IMR-90 (cell line): Measurements from ENCODE around the gene SLCO6A1. TPM values are rescaled to one million over a fixed set of nuclear protein-coding genes. Genes with fewer than 3 reads are reported as not detected.

ENCODE experiments used
- ATAC-seq: fragments of 200-7000 bp; cut with Tn5 transposase; 2 replicates; pipeline ENCODE4 v1.9.1; 2020; ENCODE audit warnings: low read depth, mild to moderate bottlenecking, moderate library complexity
- BruUV-seq: library from RNA; stranded (reverse); fragments of 400-500 nt; replicated peaks from 2 replicates; lab custom pipeline; 2021; lab: Mats Ljungman, UMichigan
- CTCF ChIA-PET: fragments of 300-600 bp; formaldehyde crosslinking; extraction: SDS; loops from one replicate; lab custom pipeline; 2021; ENCODE audit warnings: antibody characterized with exemption; lab: Yijun Ruan, JAX
- POLR2A ChIA-PET: fragments of 300-600 bp; sonication (Branson Sonifier 250); formaldehyde crosslinking; loops from one replicate; lab custom pipeline; 2022; ENCODE audit warnings: antibody characterized with exemption; ENCODE audit not compliant: unreplicated experiment; lab: Charles Lee
- DNase-seq: peaks from one replicate; pipeline ENCODE4 v3.0.0; 2013
- H2AFZ ChIP-seq: replicated peaks from 2 replicates; pipeline ENCODE3; 2013; ENCODE audit warnings: low read length, mild to moderate bottlenecking; ENCODE audit not compliant: poor library complexity
- H2AK5ac ChIP-seq: 2 replicates; pipeline ENCODE4 v1.6.1; 2013; ENCODE audit warnings: low read depth, low read length, inconsistent platforms
- H2AK9ac ChIP-seq: replicated peaks from 2 replicates; pipeline ENCODE3; 2013; ENCODE audit warnings: mild to moderate bottlenecking, low read depth, low read length, moderate library complexity; ENCODE audit not compliant: poor library complexity
- H2BK120ac ChIP-seq: 2 replicates; pipeline ENCODE4 v1.6.1; 2013; ENCODE audit warnings: low read depth, low read length, inconsistent platforms
- H2BK15ac ChIP-seq: 3 replicates; pipeline ENCODE4 v1.6.1; 2013; ENCODE audit warnings: low read depth, low read length, inconsistent platforms
- H2BK20ac ChIP-seq: 2 replicates; pipeline ENCODE4 v1.6.1; 2013; ENCODE audit warnings: low read depth, mild to moderate bottlenecking, inconsistent platforms, low read length, moderate library complexity
- H2BK5ac ChIP-seq: 2 replicates; pipeline ENCODE4 v1.6.1; 2013; ENCODE audit warnings: mild to moderate bottlenecking, low read depth, low read length, inconsistent platforms; ENCODE audit not compliant: poor library complexity, severe bottlenecking
- H3K14ac ChIP-seq: replicated peaks from 2 replicates; pipeline ENCODE4 v1.6.1; 2013; ENCODE audit warnings: low read depth, low read length, inconsistent platforms
- H3K18ac ChIP-seq: 2 replicates; pipeline ENCODE4 v1.6.1; 2013; ENCODE audit warnings: low read depth, low read length, control low read depth
- H3K23ac ChIP-seq: 2 replicates; pipeline ENCODE4 v1.6.1; 2013; ENCODE audit warnings: low read depth, low read length, inconsistent platforms
- H3K27ac ChIP-seq: 2 replicates; pipeline ENCODE4 v1.5.1; 2013; ENCODE audit warnings: mild to moderate bottlenecking, control low read depth, low read length; ENCODE audit not compliant: insufficient read depth
- H3K27me3 ChIP-seq: 2 replicates; pipeline ENCODE4 v1.6.1; 2013; ENCODE audit warnings: low read length; ENCODE audit not compliant: control insufficient read depth, insufficient read depth
- H3K36me3 ChIP-seq: 2 replicates; pipeline ENCODE4 v1.6.1; 2013; ENCODE audit warnings: low read length, mixed read lengths; ENCODE audit not compliant: control insufficient read depth, insufficient read depth
- H3K4ac ChIP-seq: 2 replicates; pipeline ENCODE4 v1.6.1; 2013; ENCODE audit warnings: low read depth, low read length, inconsistent platforms
- H3K4me1 ChIP-seq: 2 replicates; pipeline ENCODE4 v1.6.1; 2013; ENCODE audit warnings: low read length, mixed read lengths; ENCODE audit not compliant: control insufficient read depth, insufficient read depth
- H3K4me2 ChIP-seq: 2 replicates; pipeline ENCODE4 v1.6.1; 2013; ENCODE audit warnings: low read depth, mild to moderate bottlenecking, control low read depth, low read length, moderate library complexity
- H3K4me3 ChIP-seq: 2 replicates; pipeline ENCODE4 v1.5.1; 2013; ENCODE audit warnings: low read depth, mild to moderate bottlenecking, control low read depth, low read length, moderate library complexity; ENCODE audit not compliant: insufficient read depth
- H3K56ac ChIP-seq: 2 replicates; pipeline ENCODE4 v1.6.1; 2013; ENCODE audit warnings: low read length, inconsistent platforms; ENCODE audit not compliant: insufficient read depth; ENCODE audit errors: extremely low read depth
- H3K79me1 ChIP-seq, 2 experiments: 2 replicates each; pipeline ENCODE4 v1.6.1; 2013; ENCODE audit warnings: low read length in 2 of 2, inconsistent platforms in 1 of 2, low read depth in 1 of 2
- H3K9ac ChIP-seq: 2 replicates; pipeline ENCODE4 v1.6.1; 2013; ENCODE audit warnings: low read depth, low read length, control low read depth
- H3K9me1 ChIP-seq: 2 replicates; pipeline ENCODE4 v1.6.1; 2013; ENCODE audit warnings: low read length, inconsistent platforms; ENCODE audit not compliant: insufficient read depth
- H3K9me3 ChIP-seq: 2 replicates; pipeline ENCODE4 v1.6.1; 2013; ENCODE audit warnings: low read length; ENCODE audit not compliant: control insufficient read depth, insufficient read depth
- H4K20me1 ChIP-seq: 2 replicates; pipeline ENCODE4 v1.6.1; 2013; ENCODE audit warnings: low read length, inconsistent platforms; ENCODE audit not compliant: insufficient read depth
- H4K5ac ChIP-seq: 2 replicates; pipeline ENCODE4 v1.6.1; 2013; ENCODE audit warnings: mild to moderate bottlenecking, low read depth, low read length, control low read depth
- H4K8ac ChIP-seq, 2 experiments: 2 replicates each; pipeline ENCODE4 v1.6.1; 2013; ENCODE audit warnings: low read depth in 2 of 2, low read length in 2 of 2, control low read depth in 1 of 2, inconsistent platforms in 1 of 2
- H4K91ac ChIP-seq: 2 replicates; pipeline ENCODE4 v1.6.1; 2013; ENCODE audit warnings: low read depth, low read length, inconsistent platforms; ENCODE audit not compliant: insufficient read depth
- MAFK ChIP-seq: IDR thresholded peaks from 2 replicates; pipeline ENCODE4 v1.6.1; 2012; ENCODE audit warnings: low read depth, low read length, improper control_type of control experiment
- MAZ ChIP-seq: IDR thresholded peaks from 2 replicates; pipeline ENCODE4 v1.6.1; 2012; ENCODE audit warnings: low read depth, mild to moderate bottlenecking, low read length, improper control_type of control experiment, moderate library complexity, borderline replicate concordance
- MXI1 ChIP-seq: IDR thresholded peaks from 2 replicates; pipeline ENCODE4 v1.6.1; 2012; ENCODE audit warnings: low read depth, mild to moderate bottlenecking, low read length, moderate library complexity, borderline replicate concordance
- NFE2L2 ChIP-seq: fragments of 150-350 bp; IDR thresholded peaks from 2 replicates; pipeline ENCODE4 v1.6.1; 2016; ENCODE audit warnings: low read depth, mild to moderate bottlenecking, low read length
- RFX5 ChIP-seq: IDR thresholded peaks from 2 replicates; pipeline ENCODE4 v1.8.0; 2012; ENCODE audit warnings: low read depth, mild to moderate bottlenecking, low read length, moderate library complexity
- dilution Hi-C: fragments of 300-500 bp; cut with HindIII; formaldehyde crosslinking; loops from one replicate; pipeline ENCODE4 v1.14.3; 2018; ENCODE audit warnings: low sequenced_read_pairs; ENCODE audit not compliant: unreplicated experiment
- in situ Hi-C: fragments of 300-500 bp; cut with MboI; formaldehyde crosslinking; loops from 3 replicates; pipeline ENCODE4 v1.14.3; 2019; ENCODE audit warnings: low sequenced_read_pairs, inconsistent platforms, mixed read lengths
- intact Hi-C: fragments of 100-400 bp; cut with micrococcal nuclease; formaldehyde crosslinking; loops from 2 replicates; pipeline ENCODE4 v1.10.0; 2022
- polyA plus RNA-seq, 3 experiments: library from polyadenylated mRNA; depleted of rRNA; stranded (reverse); fragments of >200 nt; gene quantifications; 2 replicates each; pipeline ENCODE4 v1.2.3, GENCODE V29; 2012; ENCODE audit warnings: low replicate concordance in 1 of 3
- total RNA-seq: library from RNA; depleted of rRNA; stranded (reverse); fragments of >200 nt; gene quantifications from 2 replicates; pipeline ENCODE4 v1.2.3, GENCODE V29; 2012

The SLCO6A1 gene
- total and polyA plus RNA-seq, 2 of the 4 experiments (the other 2 are of a cell fraction) = not detected

DNA sequence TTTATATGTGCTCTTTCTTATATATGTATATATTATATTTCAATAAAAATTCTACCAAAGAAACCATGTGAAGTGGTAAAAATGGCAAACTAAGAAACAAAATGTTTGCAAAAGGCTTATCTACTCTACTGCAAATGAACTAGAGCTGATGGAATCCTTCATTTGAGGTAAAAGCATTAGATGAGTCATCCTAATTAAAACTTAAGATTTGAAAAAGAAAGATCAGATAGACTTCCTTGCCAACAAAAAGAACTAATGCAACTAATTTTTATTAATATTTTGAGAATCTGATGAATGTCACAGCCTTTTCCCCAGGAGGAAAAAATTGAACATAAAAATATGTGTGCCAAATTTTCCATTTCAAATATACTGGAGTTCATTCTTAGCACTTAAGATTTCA lies 118.6 kb downstream of the SLCO6A1 start:
- ChIA-PET POLR2A (no interaction called here), CTCF (no interaction called here)
- no peak overlapping the region for H4K5ac ChIP-seq
- no TSS peak for BruUV-seq
- H3K79me1 ChIP-seq = no peaks in the 10 kb centered on the region
- H3K9me1 ChIP-seq = no peaks in the 10 kb centered on the region
- no peak for DNase-seq
- H2BK20ac ChIP-seq = no peak overlapping the region
- no peak overlapping the region for H4K91ac ChIP-seq
- no peaks in the 10 kb centered on the region for H3K27me3 ChIP-seq
- in situ Hi-C loops (no loop called here), intact Hi-C loops (no loop called here), dilution Hi-C loops (no loop called here)
- H2AK9ac ChIP-seq = no peak overlapping the region
- H4K8ac ChIP-seq = no peak overlapping the region
- no peak overlapping the region for H3K4me2 ChIP-seq
- 0 out of 2 replicates have a peak, but pooled peaks cover 4% of the 10 kb centered on the region for H3K9me3 ChIP-seq
- H3K27ac ChIP-seq = no peak overlapping the region
- no peak overlapping the region for H2AK5ac ChIP-seq
- ATAC-seq = no peak
- H2BK15ac ChIP-seq = no peak overlapping the region
- no peak overlapping the region for H3K9ac ChIP-seq
- H3K14ac ChIP-seq = no peak overlapping the region
- no peak overlapping the region for H3K4me3 ChIP-seq
- no peaks in the 10 kb centered on the region for H3K36me3 ChIP-seq
- no peaks in the 10 kb centered on the region for H3K4me1 ChIP-seq
- no peaks in the 10 kb centered on the region for H4K20me1 ChIP-seq
- H3K4ac ChIP-seq = no peak overlapping the region
- H3K56ac ChIP-seq = no peak overlapping the region
- H3K23ac ChIP-seq = no peak overlapping the region
- H2BK120ac ChIP-seq = no peak overlapping the region
- no peak overlapping the region for H2BK5ac ChIP-seq
- TF ChIP-seq MAZ = no peak
- TF ChIP-seq MXI1 = no peak
- no peak for TF ChIP-seq MAFK
- no peak for TF ChIP-seq NFE2L2
- TF ChIP-seq RFX5 = no peak
- H2AFZ ChIP-seq = no peak overlapping the region
- H3K18ac ChIP-seq = no peak overlapping the region
